Vagina (tissue), 2 donors: Measurements from ENCODE around the gene KHNYN. TPM values are rescaled to one million over a fixed set of nuclear protein-coding genes. Genes with fewer than 3 reads are reported as not detected.
"Not testable (repeated sequence)": the region's sequence is repeated elsewhere in the genome, so short reads cannot be mapped to it uniquely, and the experiment has no call there.

Experiments
- DNase-seq, 2 donors: peaks; one replicate each; pipeline ENCODE4 v3.0.0-alpha.2; 2017; ENCODE audit errors: extremely low spot score in 2 of 2
- H3K27ac ChIP-seq: fragments of 200-600 bp; sonication (generic); one replicate; pipeline ENCODE4 v1.5.1; 2019
- H3K27me3 ChIP-seq: fragments of 200-600 bp; sonication (generic); one replicate; pipeline ENCODE4 v1.5.1; 2019
- H3K36me3 ChIP-seq, 2 donors: fragments of 200-600 bp; sonication (generic); one replicate each; pipeline ENCODE4 v1.5.1; 2017 to 2019
- H3K4me1 ChIP-seq: fragments of 200-600 bp; sonication (generic); one replicate; pipeline ENCODE4 v1.5.1; 2019
- H3K4me3 ChIP-seq, 2 donors: fragments of 200-600 bp; sonication (generic); 1 replicate in 1 of 2; 2 replicates in 1 of 2; pipeline ENCODE4 v1.5.1; 2016 to 2019
- H3K9me3 ChIP-seq: fragments of 200-600 bp; sonication (generic); one replicate; pipeline ENCODE4 v1.5.1; 2019
- POLR2A ChIP-seq, 2 donors: fragments of 450-650 bp; IDR thresholded peaks; one replicate each; pipeline ENCODE4 v1.6.1; 2017; ENCODE audit warnings: antibody characterized with exemption in 2 of 2, mild to moderate bottlenecking in 2 of 2, moderate library complexity in 2 of 2
- POLR2AphosphoS5 ChIP-seq, 2 donors: sonication (generic); formaldehyde crosslinking; IDR thresholded peaks; one replicate each; pipeline ENCODE4 v1.9.0; 2017; ENCODE audit warnings: antibody characterized with exemption in 2 of 2, mild to moderate bottlenecking in 2 of 2, low read depth in 1 of 2; ENCODE audit not compliant: insufficient read depth in 1 of 2
- intact Hi-C: fragments of 100-400 bp; cut with DNase I; formaldehyde crosslinking; loops from one replicate; pipeline ENCODE4 v1.15.1; 2023
- total RNA-seq: library from RNA; depleted of rRNA; stranded (reverse); fragments of >200 nt; gene quantifications from one replicate; pipeline ENCODE4 v1.2.3, GENCODE V29; 2016
- TF ChIP-seq, protein P1 (sequence below), 3 experiments: fragments of 450-650 bp in 2 of 3; fragments of 200-600 bp in 1 of 3; sonication (generic) in 1 of 3; IDR thresholded peaks; one replicate each; pipeline ENCODE4 v1.5.1; 2017 to 2019; ENCODE audit warnings: antibody characterized with exemption in 3 of 3, mild to moderate bottlenecking in 2 of 3, moderate library complexity in 2 of 3

KHNYN gene
- total RNA-seq, 1 donor from 2014 or later, result 41.7 TPM

DNA sequence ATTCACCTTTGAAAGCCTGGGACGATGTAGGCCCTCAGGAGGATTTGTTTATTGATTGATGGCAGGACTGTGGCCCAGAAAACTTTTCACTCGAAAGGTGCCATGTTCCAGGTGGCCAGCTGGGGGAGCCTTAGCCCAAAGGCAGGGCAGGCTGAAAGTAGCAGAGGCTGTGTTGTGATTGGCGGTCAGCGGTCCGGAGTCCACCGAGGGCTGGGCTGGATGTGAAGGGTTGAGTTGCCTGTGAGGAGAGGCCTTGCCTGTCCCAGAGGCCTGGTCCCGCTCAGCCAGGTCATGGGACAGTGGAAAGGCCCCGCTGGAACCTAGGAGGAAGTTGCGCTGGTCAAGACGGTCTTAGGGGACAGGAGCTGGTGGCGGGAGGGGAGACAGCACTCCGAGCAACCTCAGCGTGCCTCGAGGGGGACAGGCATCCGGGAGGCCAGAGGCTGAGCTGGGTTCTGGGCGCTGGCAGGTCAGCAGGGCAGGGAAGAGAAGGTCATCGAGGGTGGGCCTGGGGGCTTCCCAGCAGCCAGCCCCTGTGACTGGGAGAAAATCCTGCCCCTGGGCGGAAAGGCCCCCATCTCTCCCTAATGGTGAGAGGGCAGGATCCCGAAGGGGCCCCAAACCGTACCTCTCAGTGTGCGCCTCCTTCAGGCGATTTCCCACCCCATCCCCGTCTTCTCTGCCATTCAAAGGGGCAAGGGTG is 52.0 kb downstream of the KHNYN start:
- Histone ChIP-seq H3K9me3 (no peaks in the 10 kb centered on the region), H3K27ac (no peak overlapping the region), H3K4me3 (no peak overlapping the region), H3K4me1 (no peaks in the 10 kb centered on the region), H3K36me3 (no peaks in the 10 kb centered on the region), H3K27me3 (no peaks in the 10 kb centered on the region)
- intact Hi-C loops, result no loop called here
- TF ChIP-seq POLR2AphosphoS5 (IDR thresholded peaks at IDR 0.05; ENCODE audit: insufficient read depth in 1 of 2, low read depth in 1 of 2) (no peak), POLR2A (IDR thresholded peaks at IDR 0.05) (no peak)
- TF ChIP-seq, protein P1, sequence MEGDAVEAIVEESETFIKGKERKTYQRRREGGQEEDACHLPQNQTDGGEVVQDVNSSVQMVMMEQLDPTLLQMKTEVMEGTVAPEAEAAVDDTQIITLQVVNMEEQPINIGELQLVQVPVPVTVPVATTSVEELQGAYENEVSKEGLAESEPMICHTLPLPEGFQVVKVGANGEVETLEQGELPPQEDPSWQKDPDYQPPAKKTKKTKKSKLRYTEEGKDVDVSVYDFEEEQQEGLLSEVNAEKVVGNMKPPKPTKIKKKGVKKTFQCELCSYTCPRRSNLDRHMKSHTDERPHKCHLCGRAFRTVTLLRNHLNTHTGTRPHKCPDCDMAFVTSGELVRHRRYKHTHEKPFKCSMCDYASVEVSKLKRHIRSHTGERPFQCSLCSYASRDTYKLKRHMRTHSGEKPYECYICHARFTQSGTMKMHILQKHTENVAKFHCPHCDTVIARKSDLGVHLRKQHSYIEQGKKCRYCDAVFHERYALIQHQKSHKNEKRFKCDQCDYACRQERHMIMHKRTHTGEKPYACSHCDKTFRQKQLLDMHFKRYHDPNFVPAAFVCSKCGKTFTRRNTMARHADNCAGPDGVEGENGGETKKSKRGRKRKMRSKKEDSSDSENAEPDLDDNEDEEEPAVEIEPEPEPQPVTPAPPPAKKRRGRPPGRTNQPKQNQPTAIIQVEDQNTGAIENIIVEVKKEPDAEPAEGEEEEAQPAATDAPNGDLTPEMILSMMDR (IDR thresholded peaks at IDR 0.05), result no peak
- DNase-seq, result no peak

DNA sequence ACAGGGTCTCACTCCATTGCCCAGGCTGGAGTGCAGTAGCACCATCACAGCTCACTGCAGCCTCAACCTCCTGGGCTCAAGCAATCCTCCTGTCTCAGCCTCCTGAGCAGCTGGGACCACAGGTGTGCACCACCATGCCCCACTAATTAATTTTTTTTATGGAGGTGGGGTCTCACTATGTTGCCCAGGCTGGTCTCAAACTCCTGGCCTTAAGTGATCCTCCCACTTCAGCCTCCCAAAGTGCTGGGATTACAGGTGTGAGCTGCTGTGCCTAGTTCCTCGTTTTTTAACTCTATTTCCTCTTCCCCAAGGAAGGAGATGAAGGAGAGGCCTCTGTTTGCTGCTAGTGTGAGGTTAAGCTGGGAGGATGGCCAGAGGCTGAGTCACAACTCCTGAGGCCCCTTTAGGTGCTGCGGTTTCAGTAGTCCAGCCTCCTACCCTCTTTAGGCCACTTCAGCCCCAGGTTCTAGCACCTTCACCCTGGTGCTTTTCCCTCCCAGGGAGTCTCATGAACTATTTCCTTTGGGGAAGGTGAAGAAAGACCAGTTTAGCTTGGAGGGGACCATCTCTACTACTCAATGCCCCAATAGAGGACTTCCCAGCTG is 53.0 kb downstream of the KHNYN start:
- H3K27ac ChIP-seq, intact Hi-C loops, H3K9me3 ChIP-seq, H3K36me3 ChIP-seq, DNase-seq, H3K27me3 ChIP-seq, H3K4me1 ChIP-seq, H3K4me3 ChIP-seq: not testable (repeated sequence)

DNA sequence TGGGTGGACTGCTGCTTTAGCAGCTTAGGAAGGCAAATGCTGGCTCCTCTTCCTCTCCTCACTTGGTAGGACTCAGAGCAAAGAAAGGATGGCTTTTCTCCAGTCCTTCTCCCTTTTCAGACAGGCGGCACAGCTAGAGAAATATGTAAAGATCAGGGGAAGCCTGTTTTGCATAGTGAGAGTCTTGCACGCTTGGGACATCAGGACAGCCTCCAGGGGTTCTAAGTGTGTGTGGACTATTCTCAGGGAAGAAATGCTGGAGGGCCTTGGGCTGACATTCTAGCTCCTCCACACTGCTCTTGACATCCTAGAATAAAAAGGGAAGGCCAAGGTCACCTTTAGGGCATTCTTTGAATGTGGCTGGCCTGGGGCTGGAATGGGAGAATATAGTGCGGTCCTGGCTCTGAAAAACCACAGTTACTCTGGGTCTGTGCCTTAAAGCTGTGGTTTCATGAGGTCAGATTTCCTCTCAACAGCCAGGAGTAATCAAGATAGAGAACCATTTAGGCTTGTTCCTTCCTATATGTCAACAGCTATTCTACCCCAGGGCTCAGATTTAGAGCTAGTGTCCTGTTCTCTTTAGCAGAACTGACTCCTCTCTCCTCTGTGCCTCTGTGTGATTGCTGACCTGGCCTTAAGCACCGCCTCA is 54.0 kb downstream of the KHNYN start:
- Histone ChIP-seq H3K27ac (no peak overlapping the region), H3K4me3 (no peak overlapping the region), H3K4me1 (no peaks in the 10 kb centered on the region), H3K9me3 (no peaks in the 10 kb centered on the region), H3K27me3 (no peaks in the 10 kb centered on the region), H3K36me3 (no peaks in the 10 kb centered on the region)
- TF ChIP-seq POLR2A (IDR thresholded peaks at IDR 0.05) (no peak), POLR2AphosphoS5 (IDR thresholded peaks at IDR 0.05; ENCODE audit: insufficient read depth in 1 of 2, low read depth in 1 of 2) (no peak)
- TF ChIP-seq, protein P1 (IDR thresholded peaks at IDR 0.05), result no peak
- intact Hi-C loops, result no loop called here
- no peak for DNase-seq

Other genes with a start within 250 kb of the KHNYN start
- gene IPO4, start 241.1 kb upstream of the KHNYN start, total RNA-seq, result 28.5 TPM
- gene TM9SF1, start 234.5 kb upstream of the KHNYN start, total RNA-seq, result 37.3 TPM
- 0.74 TPM for gene TSSK4, start 224.3 kb upstream of the KHNYN start, total RNA-seq
- 37.6 TPM for gene CHMP4A, start 216.5 kb upstream of the KHNYN start, total RNA-seq
- 32.7 TPM for gene MDP1, start 213.9 kb upstream of the KHNYN start, total RNA-seq
- 140 TPM for gene NEDD8, start 197.6 kb upstream of the KHNYN start, total RNA-seq
- 35.6 TPM for gene GMPR2, start 197.0 kb upstream of the KHNYN start, total RNA-seq
- 64.1 TPM for gene TINF2, start 187.3 kb upstream of the KHNYN start, total RNA-seq
- gene TGM1, start 166.8 kb upstream of the KHNYN start, total RNA-seq, result 269 TPM
- 43.5 TPM for gene RABGGTA, start 158.4 kb upstream of the KHNYN start, total RNA-seq
- 84.2 TPM for gene DHRS1, start 130.2 kb upstream of the KHNYN start, total RNA-seq
- gene NOP9, start 130.1 kb upstream of the KHNYN start, total RNA-seq, result 13.8 TPM
- 16.0 TPM for gene CIDEB, start 122.0 kb upstream of the KHNYN start, total RNA-seq
- 66.5 TPM for gene LTB4R2, start 119.8 kb upstream of the KHNYN start, total RNA-seq
- gene LTB4R, start 118.5 kb upstream of the KHNYN start, total RNA-seq, result 35.1 TPM
- gene ADCY4, start 94.9 kb upstream of the KHNYN start, total RNA-seq, result 32.7 TPM
- 10.1 TPM for gene RIPK3, start 90.0 kb upstream of the KHNYN start, total RNA-seq
- gene NFATC4, start 61.8 kb upstream of the KHNYN start, total RNA-seq, result 47.9 TPM
- 14.7 TPM for gene NYNRIN, start 31.0 kb upstream of the KHNYN start, total RNA-seq
- 1.7 TPM for gene CBLN3, start 286 bp upstream of the KHNYN start, total RNA-seq
- 43.2 TPM for gene SDR39U1, start 12.8 kb downstream of the KHNYN start, total RNA-seq
- not detected for gene CMA1, start 78.3 kb downstream of the KHNYN start, total RNA-seq
- 1.5 TPM for gene CTSG, start 146.3 kb downstream of the KHNYN start, total RNA-seq
- gene GZMH, start 179.7 kb downstream of the KHNYN start, total RNA-seq, result not detected
- gene GZMB, start 204.2 kb downstream of the KHNYN start, total RNA-seq, result 2.2 TPM